A549 (cell line): ENCODE measurements around the gene FBXL13. TPM values are rescaled to one million over a fixed set of nuclear protein-coding genes. Genes with fewer than 3 reads are reported as not detected.

Experiments
- ATAC-seq, 2 experiments: fragments of 200-7000 bp in 1 of 2; fragments of >200 bp in 1 of 2; cut with Nextera tagmentation in 1 of 2; cut with Tn5 transposase in 1 of 2; 3 replicates each; pipeline versions ENCODE4 v1.8.0 to v1.9.1; 2018 to 2020; ENCODE audit warnings: mild to moderate bottlenecking in 1 of 2, moderate library complexity in 1 of 2
- CTCF ChIA-PET: fragments of 300-600 bp; sonication (Branson Sonifier 250); formaldehyde crosslinking; extraction: SDS; loops from one replicate; lab custom pipeline; 2021; ENCODE audit warnings: antibody characterized with exemption, inconsistent platforms; lab: Yijun Ruan, JAX
- POLR2A ChIA-PET: fragments of 350-600 bp; formaldehyde crosslinking; extraction: SDS; loops from one replicate; lab custom pipeline; 2021; ENCODE audit warnings: antibody characterized with exemption, inconsistent platforms; lab: Yijun Ruan, JAX
- DNase-seq, 2 experiments: peaks; one replicate each; pipeline versions ENCODE4 v3.0.0 to v3.0.0-alpha.2; 2011 to 2016; ENCODE audit warnings: low read depth in 1 of 2, low spot score in 1 of 2
- FAIRE-seq: peaks from 2 replicates; lab custom pipeline; 2011; peaks lifted over from hg19 to GRCh38; lab: Jason Lieb, UNC
- H3K27ac ChIP-seq, 2 experiments: fragments of >200 bp; sonication (Bioruptor Twin); formaldehyde crosslinking; 3 replicates each; pipeline ENCODE4 v1.5.1; 2016 to 2017
- H3K4me1 ChIP-seq: fragments of >200 bp; sonication (Bioruptor Twin); formaldehyde crosslinking; 3 replicates; pipeline ENCODE4 v1.6.1; 2016
- H3K4me2 ChIP-seq: fragments of >200 bp; sonication (Bioruptor Twin); formaldehyde crosslinking; 3 replicates; pipeline ENCODE4 v1.6.1; 2016
- H3K4me3 ChIP-seq: fragments of >200 bp; sonication (Bioruptor Twin); formaldehyde crosslinking; 3 replicates; pipeline ENCODE4 v1.5.1; 2016
- H3K9me3 ChIP-seq: fragments of >200 bp; sonication (Bioruptor Twin); formaldehyde crosslinking; 3 replicates; pipeline ENCODE4 v1.6.1; 2016
- BHLHE40 ChIP-seq: IDR thresholded peaks from 2 replicates; pipeline ENCODE4 v1.6.1; 2012; ENCODE audit warnings: low read depth, low read length, inconsistent platforms
- CHD2 ChIP-seq: fragments of 150-350 bp; IDR thresholded peaks from 2 replicates; pipeline ENCODE4 v1.6.1; 2014; ENCODE audit warnings: low read length; ENCODE audit not compliant: partially characterized antibody
- EHF ChIP-seq: fragments of 250-450 bp; sonication (Bioruptor Pico); IDR thresholded peaks from 2 replicates; pipeline ENCODE4 v1.5.0; 2020; ENCODE audit warnings: mild to moderate bottlenecking
- EHMT2 ChIP-seq: fragments of 200-600 bp; sonication (generic); IDR thresholded peaks from 2 replicates; pipeline ENCODE4 v1.6.1; 2016; ENCODE audit warnings: antibody characterized with exemption, low read depth, mild to moderate bottlenecking, moderate library complexity
- ESRRA ChIP-seq: fragments of 150-350 bp; IDR thresholded peaks from 2 replicates; pipeline ENCODE4 v1.6.1; 2014; ENCODE audit warnings: mild to moderate bottlenecking, low read length, borderline replicate concordance
- FOSB ChIP-seq: fragments of 250-450 bp; sonication (Bioruptor Pico); IDR thresholded peaks from 2 replicates; pipeline ENCODE4 v1.5.0; 2020; ENCODE audit warnings: mild to moderate bottlenecking, moderate library complexity
- HEYL ChIP-seq: fragments of 250-450 bp; sonication (Bioruptor Pico); IDR thresholded peaks from 2 replicates; pipeline ENCODE4 v1.8.0; 2021; ENCODE audit warnings: mild to moderate bottlenecking, moderate library complexity
- HOXB5 ChIP-seq: fragments of 250-450 bp; sonication (Bioruptor Pico); IDR thresholded peaks from 2 replicates; pipeline ENCODE4 v1.5.0; 2020; ENCODE audit warnings: mild to moderate bottlenecking, moderate library complexity
- JUN ChIP-seq, 2 experiments: fragments of >200 bp; sonication (Bioruptor Twin); formaldehyde crosslinking; IDR thresholded peaks; 2 replicates in 1 of 2; 3 replicates in 1 of 2; pipeline ENCODE4 v1.6.1; 2016 to 2017
- JUNB ChIP-seq: fragments of >200 bp; sonication (Bioruptor Twin); formaldehyde crosslinking; IDR thresholded peaks from 2 replicates; pipeline ENCODE4 v1.6.1; 2016
- KDM1A ChIP-seq: fragments of 200-600 bp; sonication (generic); IDR thresholded peaks from 2 replicates; pipeline ENCODE4 v1.6.1; 2016; ENCODE audit warnings: low read depth, mild to moderate bottlenecking
- KDM5A ChIP-seq: fragments of 200-600 bp; sonication (generic); IDR thresholded peaks from 2 replicates; pipeline ENCODE4 v1.6.1; 2016; ENCODE audit warnings: antibody characterized with exemption, mild to moderate bottlenecking
- MAFK ChIP-seq: fragments of 450-650 bp; IDR thresholded peaks from 2 replicates; pipeline ENCODE4 v1.6.1; 2014; ENCODE audit not compliant: partially characterized antibody
- MAX ChIP-seq: IDR thresholded peaks from 2 replicates; pipeline ENCODE4 v1.6.1; 2012
- MAZ ChIP-seq: fragments of 150-350 bp; IDR thresholded peaks from 2 replicates; pipeline ENCODE4 v1.6.1; 2014; ENCODE audit warnings: antibody characterized with exemption, low read depth, low read length, borderline replicate concordance
- NFE2L2 ChIP-seq: fragments of 150-350 bp; conservative IDR thresholded peaks from 2 replicates; pipeline ENCODE4 v1.6.1; 2014; ENCODE audit warnings: low read length
- NR3C1 ChIP-seq: fragments of >200 bp; sonication (Bioruptor Twin); formaldehyde crosslinking; IDR thresholded peaks from 3 replicates; pipeline ENCODE4 v1.6.1; 2017
- PHF8 ChIP-seq: fragments of 200-600 bp; sonication (generic); IDR thresholded peaks from 2 replicates; pipeline ENCODE4 v1.6.1; 2016; ENCODE audit warnings: low read depth, mild to moderate bottlenecking, antibody characterized with exemption, moderate library complexity, borderline replicate concordance
- RNF2 ChIP-seq: fragments of 200-600 bp; sonication (generic); IDR thresholded peaks from 2 replicates; pipeline ENCODE4 v1.6.1; 2016; ENCODE audit warnings: low read depth, mild to moderate bottlenecking, antibody characterized with exemption, moderate library complexity, borderline replicate concordance
- TFCP2L1 ChIP-seq: fragments of 250-450 bp; sonication (Bioruptor Pico); IDR thresholded peaks from 2 replicates; pipeline ENCODE4 v1.5.0; 2021; ENCODE audit warnings: mild to moderate bottlenecking
- WGBS: methylation state at CpG from one replicate; pipeline ENCODE4 v1.1.6; 2017; ENCODE audit errors: missing lambda C conversion rate; 5-methylcytosine and 5-hydroxymethylcytosine counted together
- polyA plus RNA-seq, 4 experiments: library from polyadenylated mRNA; depleted of rRNA in 3 of 4; stranded (reverse); fragments of >200 nt; fragmentation: RNase III in 1 of 4; extraction: RNeasy Plus Mini Kit Qiagen cat#74134 plus additional on column Dnase treatment in 1 of 4; gene quantifications; 2 replicates in 3 of 4; 3 replicates in 1 of 4; pipeline ENCODE4 v1.2.3, GENCODE V29; 2011 to 2017
- TF ChIP-seq, protein P1 (sequence below): fragments of >200 bp; sonication (Bioruptor Twin); formaldehyde crosslinking; IDR thresholded peaks from 3 replicates; pipeline ENCODE4 v1.6.1; 2016
- TF ChIP-seq, protein P2 (sequence below): fragments of 150-350 bp; IDR thresholded peaks from 2 replicates; pipeline ENCODE4 v1.6.1; 2014; ENCODE audit warnings: low read depth, mild to moderate bottlenecking, low read length

FBXL13 gene
- polyA plus RNA-seq, 2 of the 4 experiments (the other 2 are of a cell fraction) = 0.45 to 0.70 TPM

DNA sequence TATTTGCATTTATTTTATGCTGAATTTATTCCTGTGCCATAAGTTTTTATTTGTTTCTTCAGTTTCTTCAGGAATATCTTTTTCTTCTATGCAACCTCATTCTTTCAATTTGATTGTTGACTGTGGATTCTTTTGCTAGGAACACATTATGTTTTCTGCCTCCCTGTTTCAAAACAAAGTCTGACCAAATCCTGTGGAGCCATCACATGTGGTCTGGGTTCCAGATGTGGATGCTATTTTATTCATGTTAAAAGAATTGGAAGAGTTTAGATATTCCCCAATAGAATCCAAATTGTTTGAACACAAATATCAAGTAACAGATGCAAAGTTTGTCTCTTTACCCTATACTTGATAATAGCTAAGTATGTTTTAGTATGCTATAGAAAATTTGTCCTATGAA, 218.6 kb downstream of the FBXL13 start:
- no peak for ATAC-seq
- no peak for FAIRE-seq

DNA sequence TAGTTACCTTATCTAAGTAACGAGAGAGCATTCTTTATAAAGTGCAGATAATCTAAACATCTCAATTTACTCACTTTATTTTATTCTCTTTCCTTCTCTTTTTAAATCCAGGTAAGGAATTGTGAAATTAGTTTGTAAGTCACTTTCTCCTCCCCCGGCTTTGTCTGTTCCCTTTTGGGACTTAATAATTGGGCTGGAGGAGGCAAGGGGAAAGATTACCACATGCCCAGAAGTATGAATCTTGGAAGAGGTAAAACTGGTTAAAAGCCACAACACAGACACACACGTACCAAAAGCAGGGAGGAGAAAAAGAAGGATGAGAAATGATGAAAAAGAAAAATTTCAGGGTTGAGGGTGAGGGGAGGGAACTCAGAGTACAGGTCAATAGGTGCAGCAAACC, 225.1 kb downstream of the FBXL13 start:
- Histone ChIP-seq H3K4me3 (no peak overlapping the region), H3K4me2 (no peak overlapping the region), H3K4me1 (no peaks in the 10 kb centered on the region), H3K27ac (no peak overlapping the region), H3K9me3 (no peaks in the 10 kb centered on the region)
- CTCF ChIA-PET = no interaction called here
- 78% methylated on average over 3 of the region's 3 CpGs for WGBS
- ATAC-seq = no peak
- no peak for TF ChIP-seq BHLHE40
- TF ChIP-seq, all 56 proteins: peak for 0
- no peak for DNase-seq
- POLR2A ChIA-PET = no interaction called here
- FAIRE-seq = no peak

More for the DNA sequence above, 218.6 kb downstream of the FBXL13 start:
- no peak overlapping the region for H3K4me2 ChIP-seq
- H3K27ac ChIP-seq = no peak overlapping the region
- POLR2A ChIA-PET = no interaction called here
- no peaks in the 10 kb centered on the region for H3K9me3 ChIP-seq
- TF ChIP-seq, protein P1, sequence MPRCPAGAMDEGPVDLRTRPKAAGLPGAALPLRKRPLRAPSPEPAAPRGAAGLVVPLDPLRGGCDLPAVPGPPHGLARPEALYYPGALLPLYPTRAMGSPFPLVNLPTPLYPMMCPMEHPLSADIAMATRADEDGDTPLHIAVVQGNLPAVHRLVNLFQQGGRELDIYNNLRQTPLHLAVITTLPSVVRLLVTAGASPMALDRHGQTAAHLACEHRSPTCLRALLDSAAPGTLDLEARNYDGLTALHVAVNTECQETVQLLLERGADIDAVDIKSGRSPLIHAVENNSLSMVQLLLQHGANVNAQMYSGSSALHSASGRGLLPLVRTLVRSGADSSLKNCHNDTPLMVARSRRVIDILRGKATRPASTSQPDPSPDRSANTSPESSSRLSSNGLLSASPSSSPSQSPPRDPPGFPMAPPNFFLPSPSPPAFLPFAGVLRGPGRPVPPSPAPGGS = no peak
- TF ChIP-seq, protein P2, sequence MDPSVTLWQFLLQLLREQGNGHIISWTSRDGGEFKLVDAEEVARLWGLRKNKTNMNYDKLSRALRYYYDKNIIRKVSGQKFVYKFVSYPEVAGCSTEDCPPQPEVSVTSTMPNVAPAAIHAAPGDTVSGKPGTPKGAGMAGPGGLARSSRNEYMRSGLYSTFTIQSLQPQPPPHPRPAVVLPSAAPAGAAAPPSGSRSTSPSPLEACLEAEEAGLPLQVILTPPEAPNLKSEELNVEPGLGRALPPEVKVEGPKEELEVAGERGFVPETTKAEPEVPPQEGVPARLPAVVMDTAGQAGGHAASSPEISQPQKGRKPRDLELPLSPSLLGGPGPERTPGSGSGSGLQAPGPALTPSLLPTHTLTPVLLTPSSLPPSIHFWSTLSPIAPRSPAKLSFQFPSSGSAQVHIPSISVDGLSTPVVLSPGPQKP = no peak
- TF ChIP-seq HEYL (CRISPR knock-in tag) (no peak), MAX (no peak), FOSB (no peak), KDM1A (no peak), MAZ (no peak)
- DNase-seq = no peak
- H3K4me3 ChIP-seq = no peak overlapping the region
- CTCF ChIA-PET = no interaction called here
- H3K4me1 ChIP-seq = 0 out of 3 replicates have a peak, but pooled peaks cover 12% of the 10 kb centered on the region

DNA sequence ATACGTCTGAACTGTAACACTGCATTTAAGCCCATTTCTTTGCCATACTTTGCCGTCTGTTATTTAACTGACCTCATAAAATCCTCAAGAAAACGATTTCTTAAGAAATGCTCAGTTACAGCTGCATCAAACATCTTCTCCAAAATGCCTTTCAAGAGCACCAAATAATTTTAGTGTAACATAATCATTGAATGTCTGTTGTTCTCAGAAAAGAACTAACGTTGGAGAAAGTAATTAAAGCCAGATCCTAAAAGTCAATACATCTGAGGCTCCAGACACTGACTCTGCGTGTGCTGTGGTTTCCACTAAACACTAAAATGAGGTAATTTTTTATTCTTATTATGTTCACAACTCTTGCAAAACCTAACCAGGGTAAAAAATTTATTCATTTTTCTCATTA, 225.5 kb downstream of the FBXL13 start:
- Histone ChIP-seq H3K4me3 (no peak overlapping the region), H3K9me3 (no peaks in the 10 kb centered on the region), H3K4me1 (no peaks in the 10 kb centered on the region), H3K4me2 (no peak overlapping the region), H3K27ac (no peak overlapping the region)
- whole genome bisulfite sequencing = 79% methylated on average over 5 of the region's 5 CpGs
- ChIA-PET CTCF (no interaction called here), POLR2A (no interaction called here)
- FAIRE-seq = no peak
- DNase-seq = no peak
- TF ChIP-seq HOXB5 (CRISPR knock-in tag) = no peak
- TF ChIP-seq PHF8 = no peak
- no peak for TF ChIP-seq MAX
- no peak for TF ChIP-seq EHF (CRISPR knock-in tag)
- no peak for TF ChIP-seq BHLHE40
- no peak for TF ChIP-seq NFE2L2
- no peak for ATAC-seq

- POLR2A ChIA-PET = no interaction called here
- no peak overlapping the region for H3K4me3 ChIP-seq
- CTCF ChIA-PET = interaction anchor here (2.7 kb wide), 1 partner anchor 217 kb away, joined by 9 read pairs; no protein-coding TSS in a partner anchor
- no peak for TF ChIP-seq RNF2
- H3K4me2 ChIP-seq = no peak overlapping the region
- 85% methylated on average over 2 of the region's 2 CpGs for WGBS
- FAIRE-seq (no peak), DNase-seq (no peak), ATAC-seq (no peak)
- peaks cover 3% of the 10 kb centered on the region for H3K4me1 ChIP-seq
- no peak overlapping the region for H3K27ac ChIP-seq
- no peaks in the 10 kb centered on the region for H3K9me3 ChIP-seq
Measured at GRCh38 chr7:102845346-102845745, 229.2 kb downstream of the FBXL13 start.

DNA sequence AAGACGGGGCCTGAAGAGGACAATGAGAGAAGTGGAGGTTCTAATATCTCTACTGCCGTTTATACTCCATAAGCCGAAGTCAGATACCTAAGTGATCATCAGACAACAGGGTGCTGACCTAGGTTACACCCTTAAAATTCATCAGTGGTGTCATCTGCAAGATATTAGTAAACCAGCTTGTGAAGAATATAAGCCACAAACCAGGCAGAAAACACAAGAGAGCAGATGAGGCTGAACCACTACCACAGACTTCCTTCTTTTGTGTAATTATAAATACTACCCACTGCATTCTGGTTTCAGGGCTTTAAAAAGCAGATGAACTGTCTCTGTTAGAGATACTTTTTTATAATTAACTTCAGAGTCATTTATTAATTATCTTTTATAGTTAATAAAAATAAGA, 230.7 kb downstream of the FBXL13 start:
- Histone ChIP-seq H3K4me1 (peaks cover 11% of the 10 kb centered on the region), H3K4me3 (no peak overlapping the region), H3K9me3 (no peaks in the 10 kb centered on the region), H3K27ac (no peak overlapping the region), H3K4me2 (no peak overlapping the region)
- ATAC-seq = no peak
- CTCF ChIA-PET = interaction anchor here (2.7 kb wide), 1 partner anchor 218 kb away, joined by 9 read pairs; no protein-coding TSS in a partner anchor
- no peak for DNase-seq
- FAIRE-seq = no peak
- 91% methylated on average over 3 of the region's 3 CpGs for WGBS
- TF ChIP-seq KDM1A = no peak
- no peak for TF ChIP-seq MAFK
- TF ChIP-seq TFCP2L1 = no peak
- TF ChIP-seq ESRRA = no peak
- no peak for TF ChIP-seq EHMT2
- no peak for TF ChIP-seq JUNB
- no peak for TF ChIP-seq JUN (IDR thresholded peaks at IDR 0.05)
- TF ChIP-seq CHD2 = no peak
- TF ChIP-seq KDM5A = no peak
- no peak for TF ChIP-seq NR3C1
- POLR2A ChIA-PET = no interaction called here
